ENCODE measurements around the gene TIMM10B.

TIMM10B gene

DNA sequence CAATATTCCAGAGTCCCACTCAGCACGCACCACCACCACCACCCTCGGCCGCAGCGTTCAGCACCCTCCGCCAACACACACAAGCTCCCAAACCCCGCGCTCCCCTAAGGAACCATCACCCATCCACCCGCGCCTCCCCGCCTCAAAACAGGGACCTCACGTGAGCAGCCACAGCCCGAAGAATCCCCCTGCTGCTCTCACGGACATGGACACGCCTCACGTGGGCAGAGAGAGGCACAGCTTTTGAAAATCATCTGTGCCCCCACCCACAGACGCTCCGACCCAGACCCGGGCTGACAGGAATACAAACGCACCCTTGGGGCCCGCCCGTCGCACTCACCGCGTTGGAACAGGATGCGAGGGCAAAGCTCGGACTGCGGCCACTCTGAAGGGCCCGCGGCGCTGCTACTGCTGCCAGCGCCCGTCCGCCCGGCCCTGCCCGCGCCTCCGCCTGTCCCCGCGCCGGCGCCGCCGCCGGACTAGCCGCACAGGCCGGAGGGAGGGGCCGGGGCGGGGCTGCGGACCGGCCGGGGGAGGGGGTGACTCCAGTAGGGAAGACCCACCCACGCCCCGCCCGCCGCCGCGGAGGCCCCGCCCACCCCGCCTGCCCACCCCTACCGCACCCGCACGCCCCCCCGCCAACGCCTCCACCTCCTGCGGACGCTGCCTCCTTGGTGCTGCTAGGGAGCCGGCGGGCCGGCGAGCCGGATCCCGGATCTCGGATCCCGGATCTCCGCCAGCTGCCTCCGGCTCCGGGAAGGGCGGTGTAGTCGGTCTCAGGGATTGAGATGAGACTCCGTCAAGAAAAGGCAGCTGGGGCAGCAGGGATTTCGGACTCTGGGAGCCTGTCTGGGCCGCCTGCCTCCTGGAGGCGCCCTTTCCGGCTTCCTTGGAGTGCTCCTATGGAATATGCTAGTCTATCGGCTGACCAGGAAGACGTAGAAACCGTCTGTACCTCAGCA, 7.6 kb upstream of the TIMM10B start, which contains the start of gene TRIM3:
TRIM3 (minus strand) TSS at position 491 of the 962 bp plus-strand sequence. CDS start 8,246 bp downstream, outside the sequence.
- peak; percentile 53 for DNase-seq

GRCh38 chr11:6474413-6474792, 6.9 kb upstream of the TIMM10B start:
- no peak for DNase-seq

DNA sequence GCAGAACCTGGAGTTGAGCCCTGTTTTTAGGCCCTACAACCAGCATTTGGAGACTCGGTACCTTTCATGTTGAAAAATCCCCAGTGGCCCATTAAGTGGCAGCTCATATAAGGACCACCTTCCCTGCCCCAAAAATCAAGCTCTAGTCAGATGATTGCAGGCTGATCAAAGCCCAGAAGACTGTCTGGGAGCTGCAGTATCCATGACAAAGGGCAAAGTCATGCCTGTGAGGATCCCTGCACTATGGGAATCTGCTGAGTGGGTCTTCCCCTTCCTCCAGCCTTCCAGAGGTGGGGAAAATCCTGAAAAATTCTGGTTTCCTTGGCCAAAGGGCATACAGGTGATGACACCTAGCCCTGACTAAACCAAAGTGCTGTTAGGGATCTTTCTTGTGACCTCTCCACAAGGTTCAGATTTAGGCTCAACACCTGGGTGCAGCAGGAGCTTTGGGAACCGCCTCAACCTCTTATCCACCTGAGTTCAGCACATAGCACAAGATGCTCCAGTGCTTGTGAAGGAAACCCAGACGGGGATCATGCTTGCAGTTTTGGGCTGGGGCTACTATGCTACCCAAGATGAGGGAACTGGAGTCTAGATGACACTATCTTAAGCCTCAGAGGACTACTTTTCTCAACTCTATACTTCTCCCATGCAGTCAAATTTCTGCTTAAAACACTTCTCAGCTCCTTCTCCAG, 6.3 kb upstream of the TIMM10B start:
- DNase-seq: no peak

DNA sequence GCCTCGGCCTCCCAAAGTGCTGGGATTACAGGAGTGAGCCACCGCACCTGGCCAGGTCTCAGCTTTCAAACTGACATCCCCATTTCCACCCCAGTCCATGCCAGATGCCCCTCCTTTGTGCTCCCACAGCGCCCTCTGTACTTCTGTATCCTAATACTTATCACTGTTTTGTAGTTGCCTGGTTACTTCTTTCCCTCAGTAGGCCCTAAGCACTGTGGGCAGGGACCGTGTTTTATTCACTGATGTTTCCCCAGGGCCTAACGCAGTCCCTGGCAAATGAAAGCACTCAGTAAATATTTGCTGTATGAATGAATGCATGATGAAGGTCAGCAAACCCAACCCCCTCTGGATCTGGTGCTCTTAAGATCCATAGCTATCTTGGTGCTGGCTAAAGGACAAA, 5.4 kb upstream of the TIMM10B start:
- DNase-seq: no peak

DNA sequence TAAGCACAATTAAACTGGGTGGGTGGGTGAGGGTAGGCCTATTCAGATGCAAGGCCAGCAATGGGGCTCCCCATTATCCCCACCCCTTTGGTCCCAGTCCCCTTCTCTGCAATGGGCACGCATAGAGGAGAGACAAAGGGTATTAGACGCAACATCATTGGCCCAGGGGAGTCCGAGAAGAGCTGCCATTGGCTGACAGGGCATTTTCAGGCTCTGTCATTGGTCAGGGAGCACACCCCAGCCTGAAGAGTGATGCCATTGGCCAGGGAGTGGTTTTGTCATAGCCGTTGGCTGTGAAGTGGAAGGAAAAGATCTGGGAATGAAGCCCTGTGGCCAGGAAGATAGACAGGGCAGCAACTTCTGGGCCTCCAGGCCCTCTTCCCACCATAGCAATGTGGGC, 4.7 kb upstream of the TIMM10B start:
- no peak for DNase-seq

GRCh38 chr11:6480299-6480914, 894 bp upstream of the TIMM10B start:
- no peak for DNase-seq

- DNase-seq: no peak
Observed at GRCh38 chr11:6481924-6482275, 599 bp downstream of the TIMM10B start.

GRCh38 chr11:6482441-6482840, 1.1 kb downstream of the TIMM10B start:
- no peak for DNase-seq

GRCh38 chr11:6483015-6483414, 1.7 kb downstream of the TIMM10B start:
- DNase-seq: no peak

DNA sequence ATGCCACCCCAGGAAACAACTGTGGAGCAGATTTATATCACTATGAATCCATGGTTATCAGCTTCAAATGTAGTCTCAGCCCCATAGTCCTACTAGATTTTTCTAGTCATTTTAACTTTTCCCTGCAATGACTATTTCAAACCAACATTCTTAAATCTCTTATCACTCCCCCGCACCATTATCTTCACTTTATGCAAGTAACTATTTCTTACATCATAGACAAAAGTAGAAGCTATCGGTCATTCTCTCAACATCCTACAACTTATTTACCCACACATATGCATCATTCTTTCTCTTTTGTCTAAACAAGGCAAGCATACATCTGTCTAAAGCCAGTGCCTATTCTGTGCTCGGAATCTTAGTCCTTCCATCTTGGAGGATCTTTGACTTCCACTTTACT, 4.4 kb downstream of the TIMM10B start:
- no peak for DNase-seq

GRCh38 chr11:6486256-6486655, 5.0 kb downstream of the TIMM10B start:
- DNase-seq: no peak

GRCh38 chr11:6486938-6487337, 5.6 kb downstream of the TIMM10B start:
- no peak for DNase-seq

DNA sequence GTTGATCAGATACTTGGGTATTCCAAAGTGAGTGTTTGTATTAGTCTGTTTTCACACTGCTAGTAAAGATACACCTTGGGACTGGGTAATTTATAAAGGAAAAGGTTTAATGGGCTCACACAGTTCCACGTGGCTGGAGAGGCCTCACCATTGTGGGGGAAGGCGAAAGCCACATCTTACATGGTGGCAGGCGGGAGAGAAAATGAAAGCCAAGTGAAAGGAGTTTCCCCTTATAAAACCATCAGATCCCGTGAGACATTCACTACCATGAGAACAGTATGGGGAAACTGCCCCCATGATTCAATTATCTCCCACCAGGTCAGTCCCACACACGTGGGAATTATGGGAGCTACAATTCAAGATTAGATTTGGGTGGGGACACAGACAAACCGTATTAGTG, 7.0 kb downstream of the TIMM10B start:
- DNase-seq: no peak

- no peak for DNase-seq
Observed at GRCh38 chr11:6488821-6489220, 7.5 kb downstream of the TIMM10B start.

DNA sequence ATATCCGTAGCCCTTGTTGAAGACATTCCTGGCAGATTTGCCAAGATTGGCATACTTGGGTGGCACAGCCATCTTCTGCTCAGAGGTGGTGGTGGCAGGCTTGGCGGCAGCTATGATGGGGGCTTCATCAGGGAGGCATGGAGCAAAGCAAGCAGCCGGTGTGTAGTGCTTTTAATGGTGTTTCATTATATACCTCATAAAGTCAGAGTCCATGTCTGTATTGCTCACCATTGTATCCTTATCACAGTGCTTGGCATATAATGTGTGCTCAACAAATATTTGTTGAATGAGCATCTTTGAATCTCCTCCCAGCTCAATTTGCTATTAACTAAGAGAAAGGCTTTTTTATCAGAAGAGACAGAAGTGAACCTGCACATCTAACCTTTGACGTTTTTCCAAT, 8.0 kb downstream of the TIMM10B start:
- no peak for DNase-seq

GRCh38 chr11:6497069-6497839, 16.0 kb downstream of the TIMM10B start, which contains the start of gene DNHD1:
Gene DNHD1, plus strand, starts transcription at chr11:6497280. Its CDS starts 936 bp downstream, at chr11:6498216.
- DNase-seq: no peak

DNA sequence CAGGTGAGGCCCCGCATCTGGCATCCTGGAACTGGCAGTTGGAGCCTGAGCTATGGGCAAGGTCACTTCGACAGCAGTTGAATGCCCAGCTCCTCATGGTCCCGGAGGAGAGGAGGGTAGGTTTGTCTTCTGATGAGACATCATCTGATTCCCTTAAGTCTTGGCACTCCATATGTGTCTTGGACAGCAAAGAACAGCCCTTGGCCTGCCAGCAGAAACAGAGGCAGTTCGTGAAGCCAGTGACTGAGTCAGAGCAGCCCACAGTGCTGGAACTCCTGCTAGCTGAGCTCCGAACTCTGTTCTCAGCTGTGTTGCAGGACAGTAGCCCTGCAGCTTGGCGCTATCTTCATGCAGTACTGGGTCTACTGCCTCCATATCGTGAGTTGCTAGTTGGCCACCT, 16.8 kb downstream of the TIMM10B start:
- no peak for DNase-seq

DNA sequence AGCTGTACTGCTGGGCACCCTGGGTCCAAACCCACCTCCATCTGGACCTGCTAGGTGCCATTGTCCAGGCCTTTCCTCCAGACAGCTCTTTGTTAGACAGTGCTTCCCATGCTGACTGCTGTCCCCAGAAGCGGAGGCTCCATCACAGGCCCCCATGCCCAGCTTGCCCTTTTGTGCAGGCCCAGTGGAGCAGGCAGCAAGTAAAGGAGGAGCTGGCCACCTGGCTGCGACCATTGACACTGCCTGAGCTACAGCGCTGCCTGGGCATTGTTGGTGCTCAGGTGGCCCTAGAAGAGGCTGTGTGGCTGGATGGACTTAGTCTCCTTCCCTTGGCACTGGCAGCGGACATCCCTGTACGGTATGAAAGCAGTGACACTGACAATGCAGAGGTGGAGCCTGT, 17.2 kb downstream of the TIMM10B start:
- no peak for DNase-seq

- DNase-seq: no peak
Observed at GRCh38 chr11:6502382-6502781, 21.1 kb downstream of the TIMM10B start.

- DNase-seq: no peak
Observed at GRCh38 chr11:6504166-6504565, 22.9 kb downstream of the TIMM10B start.

- no peak for DNase-seq
Observed at GRCh38 chr11:6505577-6506240, 24.4 kb downstream of the TIMM10B start.

DNA sequence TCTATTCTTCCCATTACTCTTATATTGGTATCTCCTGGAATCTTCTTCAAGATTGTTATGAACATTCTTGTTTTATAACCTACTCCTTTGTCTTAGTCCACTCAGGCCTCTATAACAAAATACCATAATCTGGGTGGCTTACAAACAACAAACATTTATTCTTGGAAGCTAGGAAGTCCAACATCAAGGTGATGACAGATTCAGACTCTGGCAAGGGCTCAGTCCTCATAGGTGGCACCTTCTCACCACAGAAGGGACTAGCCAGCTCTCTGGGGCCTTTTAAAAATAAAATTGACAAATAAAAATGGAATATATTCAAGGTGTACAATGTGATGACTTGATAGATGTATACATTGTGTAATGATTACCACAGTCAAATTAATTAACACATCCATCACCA, 35.6 kb downstream of the TIMM10B start:
- no peak for DNase-seq

Data from activated T-cell treated with anti-CD3 and anti-CD28 coated beads for 4 hours (primary cell).